WI38 (cell line): ENCODE measurements around the gene TMEM212.

Experiments used
- H3K4me3 ChIP-seq: 2 replicates; pipeline ENCODE4 v1.5.1; 2011; ENCODE audit warnings: low read depth, mild to moderate bottlenecking, control low read depth, low read length
- TF ChIP-seq, protein P1 (sequence below): IDR thresholded peaks from 2 replicates; pipeline ENCODE4 v1.5.1; 2012; ENCODE audit warnings: low read depth, mild to moderate bottlenecking, control low read depth, low read length

Gene TMEM212

DNA sequence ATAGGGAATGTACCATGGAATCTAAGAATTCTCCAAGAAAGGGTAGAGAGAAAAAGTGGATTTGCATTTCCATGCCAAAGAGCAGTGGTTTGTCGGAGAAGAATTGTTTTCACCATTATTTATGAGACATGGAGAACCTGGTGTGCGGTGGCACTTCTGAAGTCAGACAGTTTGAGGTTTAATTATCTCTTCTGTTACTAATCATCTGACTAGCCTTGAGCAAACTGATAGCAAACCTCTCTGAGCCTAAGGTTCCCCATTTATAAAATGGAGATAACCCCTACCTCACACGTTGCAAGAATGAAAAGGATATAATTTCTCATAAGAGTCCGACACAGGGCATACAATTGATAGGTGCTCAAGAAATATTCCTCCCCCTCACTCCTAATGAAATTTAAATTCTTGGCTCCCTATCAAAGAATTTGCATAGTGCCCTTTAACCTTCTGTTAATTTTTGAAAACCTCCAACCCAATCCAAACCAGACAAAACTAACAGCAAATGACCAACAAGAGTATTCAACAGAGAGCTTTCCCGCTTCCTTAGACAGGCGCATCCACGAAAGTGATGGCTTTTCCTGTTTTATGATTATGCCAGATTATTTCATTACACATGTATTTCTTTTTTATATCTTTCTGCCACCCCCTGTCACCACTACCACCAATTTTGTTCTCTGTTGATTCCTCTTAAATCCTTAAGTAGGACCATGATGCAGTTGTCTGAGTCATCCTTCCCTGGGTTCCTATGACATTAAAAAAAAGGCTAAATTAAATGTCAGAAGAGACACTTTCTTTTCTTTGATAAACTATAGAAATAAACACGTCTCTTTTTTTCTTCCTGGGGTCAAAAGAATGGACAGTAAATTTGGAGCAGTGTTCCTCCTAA lies 28.5 kb downstream of the TMEM212 start:
- TF ChIP-seq, protein P1, sequence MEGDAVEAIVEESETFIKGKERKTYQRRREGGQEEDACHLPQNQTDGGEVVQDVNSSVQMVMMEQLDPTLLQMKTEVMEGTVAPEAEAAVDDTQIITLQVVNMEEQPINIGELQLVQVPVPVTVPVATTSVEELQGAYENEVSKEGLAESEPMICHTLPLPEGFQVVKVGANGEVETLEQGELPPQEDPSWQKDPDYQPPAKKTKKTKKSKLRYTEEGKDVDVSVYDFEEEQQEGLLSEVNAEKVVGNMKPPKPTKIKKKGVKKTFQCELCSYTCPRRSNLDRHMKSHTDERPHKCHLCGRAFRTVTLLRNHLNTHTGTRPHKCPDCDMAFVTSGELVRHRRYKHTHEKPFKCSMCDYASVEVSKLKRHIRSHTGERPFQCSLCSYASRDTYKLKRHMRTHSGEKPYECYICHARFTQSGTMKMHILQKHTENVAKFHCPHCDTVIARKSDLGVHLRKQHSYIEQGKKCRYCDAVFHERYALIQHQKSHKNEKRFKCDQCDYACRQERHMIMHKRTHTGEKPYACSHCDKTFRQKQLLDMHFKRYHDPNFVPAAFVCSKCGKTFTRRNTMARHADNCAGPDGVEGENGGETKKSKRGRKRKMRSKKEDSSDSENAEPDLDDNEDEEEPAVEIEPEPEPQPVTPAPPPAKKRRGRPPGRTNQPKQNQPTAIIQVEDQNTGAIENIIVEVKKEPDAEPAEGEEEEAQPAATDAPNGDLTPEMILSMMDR, result no peak
- no peak overlapping the region for H3K4me3 ChIP-seq

DNA sequence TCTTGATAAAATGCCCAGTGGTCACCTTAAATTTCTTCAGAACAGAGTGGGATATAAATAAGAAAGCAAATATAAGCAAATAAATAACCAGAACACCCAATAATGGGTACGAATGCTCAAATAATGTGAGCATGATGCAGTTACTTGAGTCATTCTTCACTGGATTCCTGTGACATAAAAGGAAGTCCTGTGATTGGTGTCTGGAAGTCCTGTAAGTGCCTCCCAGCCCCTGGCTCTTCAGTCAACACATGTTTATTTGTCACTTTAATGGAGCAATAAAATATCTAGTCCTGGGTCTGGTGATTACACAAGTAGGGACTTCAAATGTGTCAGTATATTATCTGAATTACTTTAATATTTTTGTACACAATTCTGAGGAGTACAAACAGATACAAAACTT lies 30.4 kb downstream of the TMEM212 start:
- H3K4me3 ChIP-seq, result no peak overlapping the region
- TF ChIP-seq, protein P1, result no peak

DNA sequence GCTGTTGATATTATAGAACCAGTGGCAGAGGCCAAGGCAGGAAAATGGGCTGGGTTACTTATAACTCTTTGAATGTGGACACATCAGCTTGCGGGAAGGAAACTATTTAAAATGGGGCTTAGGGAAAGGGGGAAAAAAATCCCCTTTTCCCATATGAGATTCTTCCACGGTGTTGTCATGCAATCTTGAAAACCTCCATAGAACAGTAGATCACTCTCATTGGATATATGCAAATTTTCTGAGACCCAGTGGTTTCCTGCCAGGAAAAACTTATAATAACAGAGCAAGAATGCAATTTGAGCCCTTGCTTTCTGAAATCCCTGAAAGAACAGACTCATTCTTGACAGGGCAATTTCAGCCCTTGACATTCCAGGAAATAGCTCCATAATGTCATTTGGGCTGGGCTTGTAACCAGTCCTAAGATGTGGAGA lies 31.1 kb downstream of the TMEM212 start:
- H3K4me3 ChIP-seq, result no peak overlapping the region
- TF ChIP-seq, protein P1, result no peak

DNA sequence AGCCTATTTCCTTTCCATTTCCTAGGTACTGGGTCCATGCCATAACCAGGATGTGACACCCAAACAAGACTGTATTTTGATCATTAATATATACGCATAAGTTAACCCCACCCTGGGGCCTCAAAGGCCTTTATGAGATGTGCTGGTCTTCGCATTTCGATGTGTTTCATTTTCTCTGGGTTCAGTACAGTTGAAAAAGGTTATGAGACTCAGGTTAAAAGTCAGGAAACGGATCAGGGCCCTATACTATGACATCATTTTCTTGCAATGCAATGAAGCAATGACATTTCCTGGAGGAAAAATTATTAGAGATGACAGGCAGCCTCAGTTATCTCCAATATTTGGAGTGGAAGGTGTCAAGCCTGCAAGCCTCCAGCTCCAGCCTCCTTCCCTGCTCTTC lies 31.7 kb downstream of the TMEM212 start:
- H3K4me3 ChIP-seq, result no peak overlapping the region
- TF ChIP-seq, protein P1, result no peak

DNA sequence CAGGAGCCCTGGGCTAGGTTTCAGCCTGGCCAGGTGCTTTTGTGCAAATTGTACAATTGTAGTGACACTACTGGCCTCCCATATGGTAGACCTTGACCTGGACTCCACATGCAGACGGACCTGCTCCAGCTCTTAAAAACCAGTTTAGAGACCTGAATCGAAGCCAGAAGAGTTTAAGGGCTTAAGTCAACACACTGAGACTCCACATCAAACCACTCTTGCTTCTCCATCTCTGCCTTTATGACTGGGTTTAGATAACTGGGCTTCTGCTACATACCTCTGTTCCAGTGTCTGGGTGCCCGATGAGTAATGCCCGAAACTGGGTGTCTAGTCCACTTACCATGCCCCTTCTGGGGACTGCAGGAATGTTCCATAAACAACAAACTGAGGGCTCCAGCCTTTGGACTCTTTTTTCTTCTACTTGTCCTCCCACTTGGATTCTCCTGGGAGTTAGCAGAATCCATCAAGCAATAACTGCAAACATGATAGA lies 32.8 kb downstream of the TMEM212 start:
- no peak overlapping the region for H3K4me3 ChIP-seq
- TF ChIP-seq, protein P1, result no peak

DNA sequence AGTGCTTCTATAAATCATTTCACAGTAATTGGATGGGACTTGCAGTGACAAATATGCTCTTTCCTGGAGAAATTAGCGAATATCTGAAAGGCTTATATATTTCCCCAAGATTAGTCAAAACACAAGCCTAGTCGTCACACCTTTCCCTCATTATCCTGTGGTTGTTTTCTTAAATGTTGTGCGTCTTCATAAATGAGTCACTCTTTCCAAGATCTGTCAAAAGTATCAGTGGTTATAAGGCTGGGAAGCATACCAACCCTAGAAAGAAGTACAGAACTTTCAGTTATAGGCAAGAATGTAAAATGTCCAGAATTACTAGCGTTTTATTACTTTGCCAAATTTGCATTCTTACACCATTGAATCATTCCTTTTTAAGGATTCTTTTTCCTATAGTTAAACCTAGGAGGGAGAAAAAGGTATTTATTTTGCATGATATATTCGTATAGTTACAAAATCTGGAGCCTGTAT lies 33.6 kb downstream of the TMEM212 start:
- TF ChIP-seq, protein P1, result no peak
- H3K4me3 ChIP-seq, result no peak overlapping the region
